Transverse colon (tissue), 4 donors: Measurements from ENCODE around the gene OOSP2.

Experiments
- CTCF ChIP-seq, 5 experiments: fragments of 200-600 bp in 3 of 5; fragments of 450-650 bp in 2 of 5; sonication (generic) in 3 of 5; IDR thresholded peaks; 1 replicate in 2 of 5; 2 replicates in 3 of 5; pipeline ENCODE4 v1.5.1; 2016 to 2017; ENCODE audit warnings: antibody characterized with exemption in 5 of 5, inconsistent platforms in 3 of 5, mild to moderate bottlenecking in 2 of 5, moderate library complexity in 1 of 5
- EP300 ChIP-seq: sonication (generic); formaldehyde crosslinking; IDR thresholded peaks from one replicate; pipeline ENCODE4 v1.6.1; 2017; ENCODE audit warnings: antibody characterized with exemption, low read depth
- POLR2A ChIP-seq: fragments of 450-650 bp; IDR thresholded peaks from one replicate; pipeline ENCODE4 v1.6.1; 2016; ENCODE audit warnings: antibody characterized with exemption, mild to moderate bottlenecking, moderate library complexity
- POLR2AphosphoS5 ChIP-seq, 3 donors: sonication (generic); formaldehyde crosslinking; IDR thresholded peaks; one replicate each; pipeline ENCODE4 v1.6.1; 2016; ENCODE audit warnings: antibody characterized with exemption in 3 of 3

GRCh38 chr11:60077981-60078380, 37.8 kb downstream of the OOSP2 start:
- TF ChIP-seq POLR2A (no peak), CTCF (IDR thresholded peaks at IDR 0.05) (no peak), POLR2AphosphoS5 (IDR thresholded peaks at IDR 0.05) (no peak), EP300 (no peak)
